K562 (cell line): Measurements from ENCODE around the gene XPC. TPM values are rescaled to one million over a fixed set of nuclear protein-coding genes. Genes with fewer than 3 reads are reported as not detected.
A peak's percentile ranks its signal among the peaks of the same experiment; 100 is the strongest.

ENCODE experiments used
- CHD1 ChIP-seq: fragments of 200-600 bp; sonication (generic); IDR thresholded peaks from one replicate; pipeline ENCODE4 v1.6.1; 2012; ENCODE audit warnings: mild to moderate bottlenecking, moderate library complexity, low read length, inconsistent platforms
- E2F1 ChIP-seq: sonication (generic); formaldehyde crosslinking; IDR thresholded peaks from 2 replicates; pipeline ENCODE4 v1.8.1; 2023; ENCODE audit warnings: mild to moderate bottlenecking, missing genetic modification reagents, moderate library complexity
- KLF10 ChIP-seq: fragments of 250-450 bp; sonication (Bioruptor Pico); IDR thresholded peaks from 2 replicates; pipeline ENCODE4 v1.6.1; 2021; ENCODE audit warnings: matching md5 sums
- MLLT1 ChIP-seq, 2 experiments: fragments of 450-650 bp; IDR thresholded peaks; 2 replicates each; pipeline ENCODE4 v1.6.1; 2016
- RAD21 ChIP-seq, 2 experiments: fragments of 250-450 bp in 1 of 2; fragments of 450-650 bp in 1 of 2; sonication (Bioruptor Pico) in 1 of 2; formaldehyde crosslinking in 1 of 2; IDR thresholded peaks in 1 of 2; conservative IDR thresholded peaks in 1 of 2; 2 replicates each; pipeline versions ENCODE4 v1.4.0 to v1.8.0; 2020 to 2022; ENCODE audit warnings: mild to moderate bottlenecking in 2 of 2, moderate library complexity in 1 of 2
- SIN3A ChIP-seq, 2 experiments: fragments of 150-350 bp in 1 of 2; IDR thresholded peaks; 2 replicates each; pipeline ENCODE4 v1.6.1; 2011 to 2016; ENCODE audit warnings: borderline replicate concordance in 2 of 2, low read depth in 2 of 2, low read length in 2 of 2, mild to moderate bottlenecking in 2 of 2, moderate library complexity in 2 of 2; ENCODE audit not compliant: control insufficient read depth in 1 of 2
- TAF7 ChIP-seq: fragments of 450-650 bp; IDR thresholded peaks from 2 replicates; pipeline ENCODE4 v1.6.1; 2016; ENCODE audit warnings: missing genetic modification characterization, missing compliant biosample characterization
- TFAP4 ChIP-seq: sonication (generic); formaldehyde crosslinking; IDR thresholded peaks from 2 replicates; pipeline ENCODE4 v1.8.0; 2022; ENCODE audit warnings: missing genetic modification reagents, mild to moderate bottlenecking, moderate library complexity, borderline replicate concordance
- ZNF277 ChIP-seq: fragments of 250-450 bp; sonication (Bioruptor Pico); IDR thresholded peaks from 2 replicates; pipeline ENCODE4 v1.8.0; 2022; ENCODE audit warnings: inconsistent platforms, mild to moderate bottlenecking, moderate library complexity, borderline replicate concordance
- polyA plus RNA-seq, 8 experiments: library from polyadenylated mRNA; depleted of rRNA in 4 of 8; stranded (reverse) in 5 of 8; unstranded in 3 of 8; fragments of >200 nt; fragmentation: Nextera tagmentation in 2 of 8; fragmentation: Illumina TruSeq in 1 of 8; extraction: Ambion mirVana in 2 of 8; extraction: Trizol in 1 of 8; gene quantifications; 2 replicates each; pipeline versions ENCODE4 v1.2.1 to v1.2.3, GENCODE V29; 2011 to 2014; ENCODE audit warnings: inconsistent platforms in 1 of 8, missing spikeins in 1 of 8
- total RNA-seq, 7 experiments: library from RNA; depleted of rRNA in 6 of 7; stranded (reverse); fragments of >200 nt in 6 of 7; fragmentation: Illumina TruSeq in 2 of 7; extraction: Trizol in 2 of 7; gene quantifications; 2 replicates each; pipeline versions ENCODE4 v1.2.1 to v1.2.3, GENCODE V29; 2011 to 2021; ENCODE audit warnings: low replicate concordance in 1 of 7

The XPC gene
- total and polyA plus RNA-seq, 9 of the 15 experiments (the other 6 are each of a cell fraction or from before 2014, with no cell fraction given): 3.8 to 54.7 (median 41.3) TPM

- peak; percentile 51 for TF ChIP-seq E2F1 (CRISPR knock-in tag)
- TF ChIP-seq RAD21 (CRISPR knock-in tag; conservative IDR thresholded peaks at IDR 0.05 in 1 of 2, IDR thresholded peaks at IDR 0.05 in 1 of 2): peak in 1 of 2 experiments; percentile 34; a peak in 1 of 4 replicates
- TF ChIP-seq TFAP4 (CRISPR knock-in tag): 0 out of 2 replicates have a peak, but pooled peaks have one; percentile 5
- TF ChIP-seq TAF7 (tag): 0 out of 2 replicates have a peak, but pooled peaks have one; percentile 8
- TF ChIP-seq ZNF277 (CRISPR knock-in tag): no peak
- 0 out of 2 replicates have a peak, but pooled peaks have one; percentile 45 for TF ChIP-seq KLF10
- TF ChIP-seq CHD1: peak; percentile 59
- no peak for TF ChIP-seq SIN3A (IDR thresholded peaks at IDR 0.05; ENCODE audit: borderline replicate concordance in 2 of 2, control insufficient read depth in 1 of 2, low read depth in 2 of 2, low read length in 2 of 2)
- 0 out of 4 replicates have a peak, but pooled peaks of 1 of the 2 experiments have one; percentile 25 for TF ChIP-seq MLLT1 (IDR thresholded peaks at IDR 0.05)
Measured at GRCh38 chr3:14123308-14124222, 54.8 kb downstream of the XPC start (continued).
